HG03521 (cell line): ENCODE results near the gene CDC42BPA.
"Not testable (repeated sequence)": the region's sequence is repeated elsewhere in the genome, so short reads cannot be mapped to it uniquely, and the experiment has no call there.

ENCODE experiments used
- ATAC-seq: cut with Tn5 transposase; IDR thresholded peaks from one replicate; pipeline ENCODE4 v1.9.1; 2021; ENCODE audit warnings: mild to moderate bottlenecking, moderate library complexity; ENCODE audit not compliant: unreplicated experiment

CDC42BPA gene

GRCh38 chr1:226999579-226999978 lies 318.7 kb downstream of the CDC42BPA start:
- ATAC-seq = not testable (repeated sequence)

GRCh38 chr1:226995365-226996332 lies 322.6 kb downstream of the CDC42BPA start:
- ATAC-seq = peak; percentile 82

GRCh38 chr1:226994586-226995364 lies 323.5 kb downstream of the CDC42BPA start:
- no peak for ATAC-seq

GRCh38 chr1:226993814-226994585 lies 324.3 kb downstream of the CDC42BPA start:
- ATAC-seq = no peak

- no peak for ATAC-seq
These were observed 326.4 kb downstream of the CDC42BPA start for GRCh38 chr1:226991920-226992319.

DNA sequence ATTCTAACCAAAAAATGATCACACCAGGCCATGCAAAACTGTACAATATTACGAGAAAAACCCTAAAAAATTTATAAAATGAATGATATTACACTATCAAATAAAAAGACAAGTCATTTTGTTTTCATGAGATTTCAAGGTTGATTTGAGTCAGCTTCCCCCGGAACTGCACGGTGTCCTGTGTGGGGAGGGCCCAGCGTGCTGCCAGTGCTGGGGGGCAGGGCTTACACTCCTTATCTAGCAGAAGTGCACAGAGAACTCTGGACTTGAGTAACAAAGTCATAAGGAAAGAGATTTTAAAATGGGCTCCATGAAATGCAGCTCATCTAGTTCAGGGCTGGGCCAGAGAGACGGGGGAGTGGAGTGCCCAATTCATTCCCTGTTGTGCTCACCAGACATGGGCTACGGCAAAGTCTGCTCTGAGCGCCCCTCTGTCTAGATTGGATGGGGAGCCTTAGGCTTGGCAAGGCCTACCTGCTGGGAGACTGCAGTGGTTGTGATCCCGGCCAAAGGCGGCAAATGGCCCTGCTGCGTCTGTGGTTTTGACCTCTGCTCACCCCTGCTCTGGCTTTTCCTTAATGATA lies 328.1 kb downstream of the CDC42BPA start:
- peak; percentile 57 for ATAC-seq

DNA sequence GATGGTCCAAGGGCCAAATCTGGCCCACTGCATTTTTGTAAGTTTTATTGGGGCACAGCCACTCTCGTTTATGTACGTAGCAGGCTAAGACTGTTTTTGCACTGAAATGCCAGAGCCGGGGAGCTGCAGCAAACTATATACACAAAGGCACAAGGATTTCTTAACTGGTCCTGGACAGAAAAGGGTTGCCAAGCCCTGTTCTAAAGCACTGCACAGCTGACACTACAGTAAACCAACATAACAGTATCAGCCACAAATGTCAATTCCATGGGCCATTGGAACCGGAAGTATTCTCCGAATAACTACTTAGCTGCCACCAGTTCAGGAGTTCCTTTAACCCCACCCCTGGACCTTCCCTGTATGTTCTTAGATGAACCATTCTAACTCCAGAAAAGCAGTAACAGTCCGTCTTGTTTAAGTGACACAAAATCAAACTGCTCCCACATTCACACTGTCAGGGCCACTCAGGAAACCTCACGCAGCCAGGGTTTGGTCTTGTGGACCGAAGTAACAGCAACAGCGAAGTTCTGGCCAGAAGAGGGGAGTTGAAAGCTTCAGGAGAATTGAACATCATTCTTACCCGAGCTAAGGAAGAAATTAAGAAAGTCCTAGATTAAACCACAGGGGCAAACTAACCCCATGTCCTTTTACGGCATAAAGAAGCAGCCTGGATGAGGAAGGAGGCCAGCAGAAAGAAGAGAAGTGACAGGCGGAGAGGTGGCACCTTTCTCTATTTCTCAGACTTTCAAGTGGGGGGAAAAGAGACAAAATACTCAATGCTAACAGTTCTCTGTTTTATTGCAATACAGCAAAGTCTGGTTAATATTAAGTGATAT lies 329.0 kb downstream of the CDC42BPA start:
- ATAC-seq = no peak

- ATAC-seq = no peak
These were observed 330.0 kb downstream of the CDC42BPA start for GRCh38 chr1:226988334-226988666.

GRCh38 chr1:226987623-226988333 lies 330.5 kb downstream of the CDC42BPA start:
- no peak for ATAC-seq

DNA sequence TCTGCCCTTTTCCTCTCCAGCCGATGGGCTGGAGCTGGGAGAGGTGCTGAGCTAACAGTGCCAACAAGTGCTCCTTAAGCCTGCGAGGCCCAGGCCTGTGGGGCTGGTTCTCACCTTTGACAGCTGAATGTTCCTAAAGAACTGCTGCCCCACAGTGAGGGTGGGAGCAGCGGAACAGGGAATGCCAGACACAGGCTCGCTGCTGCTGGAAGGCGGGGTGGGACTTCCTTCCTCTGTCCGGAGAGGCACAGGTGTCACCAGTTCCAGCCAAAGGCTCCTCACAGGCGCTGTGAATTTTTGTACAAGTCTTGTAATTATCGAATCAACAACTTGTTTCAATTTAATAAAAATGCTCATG lies 331.1 kb downstream of the CDC42BPA start:
- no peak for ATAC-seq

GRCh38 chr1:226986496-226987178 lies 331.7 kb downstream of the CDC42BPA start:
- no peak for ATAC-seq

GRCh38 chr1:226985839-226986463 lies 332.3 kb downstream of the CDC42BPA start:
- no peak for ATAC-seq

GRCh38 chr1:226985239-226985838 lies 333.0 kb downstream of the CDC42BPA start:
- ATAC-seq = no peak

DNA sequence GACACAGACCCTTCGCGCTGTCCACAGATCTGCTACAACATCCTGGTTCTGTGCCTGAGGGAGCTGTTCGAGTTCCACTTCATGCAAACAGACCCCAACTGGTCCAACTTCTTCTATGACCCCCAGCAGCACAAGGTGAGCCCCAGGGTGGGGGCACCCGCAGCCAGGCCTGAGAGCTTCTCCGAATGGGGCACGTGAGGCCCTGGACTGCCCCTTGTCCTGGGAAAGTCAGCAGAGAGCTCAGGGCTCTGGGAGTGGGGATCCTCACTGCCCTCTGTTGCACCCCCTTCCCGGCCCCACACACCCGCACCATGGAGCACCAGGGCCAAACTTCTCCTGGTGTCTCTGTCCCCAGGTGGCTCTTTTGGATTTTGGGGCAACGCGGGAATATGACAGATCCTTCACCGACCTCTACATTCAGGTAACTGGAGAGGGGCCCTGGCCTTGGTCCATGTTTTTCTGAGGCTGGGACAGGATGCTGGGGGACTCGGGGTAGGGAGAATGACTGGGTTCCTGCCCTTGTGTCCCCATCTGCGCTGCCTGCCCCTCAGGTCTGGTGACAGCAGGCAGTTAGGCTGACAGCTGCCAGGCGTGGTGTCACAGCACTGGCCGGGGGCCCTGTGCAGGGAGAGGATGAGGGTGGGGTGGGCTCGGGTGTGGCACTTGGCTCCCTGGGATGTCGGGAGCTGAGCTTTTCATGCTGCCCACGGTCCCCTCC lies 333.6 kb downstream of the CDC42BPA start:
- no peak for ATAC-seq

DNA sequence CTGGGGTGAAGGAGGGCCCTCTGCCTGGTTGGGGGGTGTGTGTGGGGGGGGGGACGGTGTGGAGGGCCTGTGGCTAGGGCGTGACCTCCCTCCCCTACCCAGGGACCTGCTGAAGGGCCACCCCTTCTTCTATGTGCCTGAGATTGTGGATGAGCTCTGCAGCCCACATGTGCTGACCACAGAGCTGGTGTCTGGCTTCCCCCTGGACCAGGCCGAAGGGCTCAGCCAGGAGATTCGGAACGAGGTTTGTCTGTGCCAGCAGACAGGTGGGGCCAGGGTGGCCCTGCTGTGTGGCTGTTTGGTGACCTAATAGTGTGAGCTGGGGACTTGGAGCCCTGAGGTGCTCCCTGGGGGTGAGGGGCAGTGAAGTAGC lies 334.3 kb downstream of the CDC42BPA start:
- no peak for ATAC-seq

- ATAC-seq = no peak
These were observed 334.9 kb downstream of the CDC42BPA start for GRCh38 chr1:226983247-226983991.
